ENCODE data around the gene PARL.

The PARL gene

DNA sequence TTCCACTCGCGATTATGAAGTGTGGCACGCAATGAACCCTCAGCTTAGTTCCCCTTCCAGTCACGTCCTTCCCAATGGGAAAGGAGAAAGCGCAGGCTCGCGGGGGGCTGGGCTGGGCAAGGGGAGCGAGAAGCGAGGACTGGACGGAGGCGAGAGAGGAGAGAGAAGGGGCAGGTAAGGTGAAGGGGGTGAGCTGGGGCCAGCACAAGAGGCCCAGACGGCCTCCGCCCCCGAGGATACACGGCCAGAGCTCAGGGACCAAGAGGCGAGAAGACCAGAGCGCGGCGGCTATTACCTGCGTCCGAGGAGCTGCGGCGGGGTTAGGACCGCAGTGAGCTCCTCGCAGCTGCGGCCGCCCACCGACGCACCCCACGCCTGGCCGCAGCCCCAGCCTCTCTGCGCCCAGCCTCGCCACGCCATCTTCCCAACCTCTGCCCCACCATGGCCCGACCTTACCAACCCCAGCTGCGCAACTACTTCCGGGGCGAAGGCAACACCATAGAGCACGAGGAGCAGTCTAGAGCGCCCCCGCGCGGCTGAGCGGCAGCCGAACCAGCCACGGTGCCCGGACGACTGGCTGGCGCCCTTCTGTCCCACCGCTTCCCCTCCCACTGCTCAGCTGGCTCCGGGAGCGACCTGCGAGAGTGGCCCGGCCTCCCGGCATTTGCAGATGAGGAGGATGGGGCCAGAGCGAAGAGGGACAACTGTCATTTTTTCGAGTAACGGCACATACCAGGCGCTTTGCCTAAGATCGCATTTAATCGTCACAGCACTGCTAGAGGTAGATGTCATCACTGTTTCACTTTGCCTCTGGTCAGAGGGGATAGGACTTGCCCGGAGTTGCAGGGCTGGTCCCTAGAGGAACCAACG lies at the start of gene PARL:
TSS of gene PARL (minus strand) at position 454 of the 870 bp plus-strand sequence. CDS start at position 420, 34 bp downstream.
- DNase-seq (ENCODE audit: low spot score): peak; percentile 96

GRCh38 chr3:183933160-183933559 lies 48.5 kb upstream of the PARL start:
- DNase-seq (ENCODE audit: low spot score): no peak

DNA sequence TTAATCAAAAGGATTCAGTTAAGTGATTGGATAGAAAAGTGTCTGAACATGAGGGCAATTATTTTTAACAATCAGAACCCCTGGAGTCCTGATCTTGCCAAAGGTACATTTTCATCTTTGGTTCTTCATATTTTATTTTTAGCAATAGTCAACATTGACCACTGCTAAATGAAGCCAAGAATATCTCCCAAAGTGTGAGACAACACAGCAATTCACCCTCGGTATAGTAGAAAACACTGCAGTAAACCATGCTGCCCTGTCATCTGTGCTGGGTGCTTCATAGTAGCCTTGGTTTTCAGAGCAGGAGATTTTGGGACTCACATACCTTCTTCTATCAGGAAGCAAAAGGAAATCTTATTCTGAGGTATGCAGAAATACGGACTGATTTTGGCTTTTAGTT lies 47.2 kb upstream of the PARL start:
- DNase-seq (ENCODE audit: low spot score): no peak

DNA sequence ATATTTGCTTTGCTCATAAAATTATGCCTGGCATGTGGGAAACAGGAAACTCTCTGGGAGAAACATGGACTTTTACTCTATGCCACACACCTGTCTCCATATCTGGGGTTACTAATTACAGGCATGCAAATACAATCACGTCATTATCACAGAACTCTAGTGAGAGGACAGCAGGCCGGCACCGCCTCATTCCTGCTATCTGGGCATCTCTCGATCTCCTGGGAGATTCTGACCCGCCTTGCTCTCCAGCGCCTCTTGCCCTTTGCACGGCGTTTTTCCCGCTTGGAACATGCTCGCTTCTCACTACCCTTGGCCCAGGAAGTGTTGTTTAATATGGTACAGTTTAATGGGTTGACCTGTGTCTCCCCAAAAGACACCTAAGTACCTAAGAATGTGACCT lies 45.4 kb upstream of the PARL start:
- DNase-seq (ENCODE audit: low spot score): no peak

GRCh38 chr3:183927059-183927458 lies 42.4 kb upstream of the PARL start:
- no peak for DNase-seq (ENCODE audit: low spot score)

GRCh38 chr3:183924956-183925355 lies 40.3 kb upstream of the PARL start:
- DNase-seq (ENCODE audit: low spot score): no peak

DNA sequence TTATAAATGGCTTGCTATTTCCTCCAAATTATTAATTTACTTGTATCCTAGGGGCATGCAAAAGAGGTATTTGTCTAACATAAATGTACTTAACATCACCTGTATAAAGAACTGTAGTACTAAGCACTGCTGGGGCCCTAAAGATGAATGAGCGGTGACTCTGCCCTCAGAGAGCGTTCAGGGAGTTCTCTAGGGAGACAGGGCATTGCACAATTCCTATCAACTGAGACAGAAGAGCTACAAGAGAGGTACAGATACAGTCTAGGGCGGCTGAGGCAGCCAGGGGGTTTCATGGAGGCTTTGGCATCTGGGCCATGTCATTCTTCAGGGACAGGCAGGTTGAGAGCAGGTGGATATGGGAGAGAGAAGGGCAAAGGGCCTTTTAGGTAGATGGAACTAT lies 39.9 kb upstream of the PARL start:
- DNase-seq (ENCODE audit: low spot score): no peak

DNA sequence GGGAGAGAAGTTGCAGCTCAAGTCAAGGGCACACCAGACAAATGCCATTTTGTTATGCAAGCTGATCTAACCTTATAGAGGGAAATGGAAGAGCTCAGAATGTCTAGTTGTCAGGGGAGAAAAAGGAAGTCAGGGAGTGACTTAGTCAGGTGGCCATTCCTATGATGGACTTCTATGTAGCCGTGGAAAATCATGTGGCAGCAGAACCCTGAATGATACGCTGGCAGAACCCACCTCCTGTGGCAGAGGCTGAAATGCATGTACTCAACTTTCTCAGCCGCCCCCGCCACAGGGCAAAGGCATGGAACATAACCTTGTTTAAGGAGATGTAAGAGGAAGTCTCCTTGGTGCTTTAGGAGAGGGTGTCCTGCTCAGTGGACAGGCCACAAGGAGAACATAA lies 37.7 kb upstream of the PARL start:
- no peak for DNase-seq (ENCODE audit: low spot score)

GRCh38 chr3:183921096-183921495 lies 36.4 kb upstream of the PARL start:
- no peak for DNase-seq (ENCODE audit: low spot score)

DNA sequence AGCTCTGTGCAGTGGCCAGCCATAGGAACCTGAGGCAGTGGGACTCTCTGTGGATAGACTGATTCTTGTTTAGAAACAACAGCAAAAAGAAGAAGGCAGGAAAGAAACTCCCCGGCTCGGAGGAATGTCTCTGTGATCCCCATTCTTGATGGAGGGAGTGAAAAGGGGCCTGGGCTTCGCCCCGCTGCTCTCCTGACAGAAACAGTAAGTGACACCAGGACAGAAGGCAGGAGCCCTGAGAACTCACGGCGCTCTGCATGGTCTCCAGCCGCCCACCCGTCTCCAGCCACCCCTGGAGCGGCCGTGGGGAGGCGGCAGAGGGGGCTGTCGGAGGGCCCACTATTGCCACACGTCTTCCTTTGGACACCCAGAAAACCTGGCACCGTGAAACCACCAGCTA lies 35.7 kb upstream of the PARL start:
- no peak for DNase-seq (ENCODE audit: low spot score)

DNA sequence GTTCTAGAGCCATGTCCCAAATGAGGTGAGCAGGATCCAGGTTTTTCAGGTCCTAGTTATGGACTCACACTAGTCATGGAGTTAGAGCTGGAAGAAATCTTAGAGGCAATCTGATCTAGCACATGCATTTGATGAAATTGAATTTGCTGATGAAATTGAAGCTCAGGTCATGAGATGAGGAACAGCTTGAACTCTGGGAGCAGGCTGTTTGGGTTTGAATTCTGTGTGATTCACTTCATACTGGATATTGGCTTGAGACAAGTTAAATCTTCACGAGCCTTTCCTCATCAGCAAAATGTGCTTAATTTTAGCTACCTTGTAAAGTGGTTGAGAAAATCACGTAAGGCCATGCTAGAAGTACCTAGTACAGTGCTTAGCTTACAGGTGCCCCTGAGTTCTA lies 33.5 kb upstream of the PARL start:
- no peak for DNase-seq (ENCODE audit: low spot score)

DNA sequence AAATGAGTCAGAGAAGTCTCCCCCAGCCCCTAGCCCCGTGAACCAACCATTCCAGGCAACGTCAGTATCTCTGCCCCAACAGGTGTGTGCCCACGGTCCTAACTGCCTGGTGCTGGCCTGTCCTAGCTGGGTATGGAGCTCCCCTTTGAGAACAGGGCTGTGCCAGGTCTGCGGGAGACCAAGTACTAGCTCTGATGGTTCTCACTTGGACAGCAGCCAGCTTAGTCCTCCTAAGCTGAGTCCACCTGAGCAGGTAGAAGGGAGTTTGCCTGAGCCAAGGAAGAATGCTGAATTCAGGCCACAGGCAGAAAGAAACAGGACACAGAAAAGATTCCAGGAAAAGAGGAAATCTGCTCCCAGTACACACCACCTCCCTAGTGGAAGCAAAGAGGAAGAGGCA lies 33.1 kb upstream of the PARL start:
- no peak for DNase-seq (ENCODE audit: low spot score)

- no peak for DNase-seq (ENCODE audit: low spot score)
Measured at GRCh38 chr3:183914856-183915255, 30.2 kb upstream of the PARL start.

- DNase-seq (ENCODE audit: low spot score): no peak
Measured at GRCh38 chr3:183913580-183913920, 28.9 kb upstream of the PARL start.

GRCh38 chr3:183912895-183913579 lies 28.4 kb upstream of the PARL start:
- no peak for DNase-seq (ENCODE audit: low spot score)

DNA sequence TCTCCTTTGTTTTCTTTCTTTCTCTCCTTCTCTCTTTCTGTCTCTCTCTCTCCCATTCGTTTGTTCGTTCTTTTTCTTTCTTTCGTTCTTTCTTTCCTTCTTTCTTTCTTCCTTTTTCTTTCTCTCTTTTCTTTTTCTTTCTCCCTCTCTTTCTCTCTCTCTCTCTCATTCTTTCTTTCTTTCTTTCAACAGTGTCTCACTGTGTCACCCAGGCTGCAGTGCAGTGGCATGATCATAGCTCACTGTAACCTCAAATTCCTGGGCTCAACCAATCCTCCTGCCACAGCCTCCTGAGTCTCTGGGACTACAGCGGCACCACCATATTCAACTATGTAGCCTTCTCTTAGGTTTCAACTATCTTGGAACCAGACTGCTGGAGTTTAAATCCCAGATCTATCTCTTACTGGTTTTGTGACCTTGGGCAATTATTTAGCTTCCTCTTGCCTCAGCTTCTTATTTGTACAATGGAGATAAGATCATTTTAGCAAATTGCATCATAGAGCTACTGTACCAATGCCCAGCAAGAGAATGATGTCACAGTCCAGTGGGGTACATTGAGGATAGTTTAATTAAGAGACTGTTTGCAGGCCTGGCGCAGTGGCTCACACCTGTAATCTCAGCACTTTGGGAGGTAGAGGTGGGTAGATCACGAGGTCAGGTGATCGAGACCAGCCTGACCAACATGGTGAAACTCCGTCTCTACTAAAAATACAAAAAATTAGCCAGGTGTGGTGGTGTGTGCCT lies 27.3 kb upstream of the PARL start:
- no peak for DNase-seq (ENCODE audit: low spot score)

DNA sequence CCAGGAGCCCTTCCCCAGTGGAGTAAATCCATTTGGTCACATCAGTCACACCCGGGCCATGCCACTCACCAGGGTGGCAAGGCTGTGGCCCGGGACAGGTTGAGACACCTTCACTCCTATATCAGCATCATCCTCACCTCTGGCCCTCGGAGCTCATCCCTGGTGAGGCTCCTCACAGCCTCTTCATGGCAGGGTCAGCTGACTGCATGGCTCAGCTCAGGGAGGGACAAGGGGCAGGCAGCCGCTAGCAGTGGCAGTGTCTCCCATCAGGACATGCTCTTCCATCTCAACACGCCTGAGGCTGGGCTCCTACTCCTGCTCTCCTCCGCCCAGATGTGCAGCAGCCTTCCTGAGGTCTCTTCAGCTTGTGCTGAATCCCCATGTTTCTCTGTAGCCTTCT lies 26.4 kb upstream of the PARL start:
- no peak for DNase-seq (ENCODE audit: low spot score)

DNA sequence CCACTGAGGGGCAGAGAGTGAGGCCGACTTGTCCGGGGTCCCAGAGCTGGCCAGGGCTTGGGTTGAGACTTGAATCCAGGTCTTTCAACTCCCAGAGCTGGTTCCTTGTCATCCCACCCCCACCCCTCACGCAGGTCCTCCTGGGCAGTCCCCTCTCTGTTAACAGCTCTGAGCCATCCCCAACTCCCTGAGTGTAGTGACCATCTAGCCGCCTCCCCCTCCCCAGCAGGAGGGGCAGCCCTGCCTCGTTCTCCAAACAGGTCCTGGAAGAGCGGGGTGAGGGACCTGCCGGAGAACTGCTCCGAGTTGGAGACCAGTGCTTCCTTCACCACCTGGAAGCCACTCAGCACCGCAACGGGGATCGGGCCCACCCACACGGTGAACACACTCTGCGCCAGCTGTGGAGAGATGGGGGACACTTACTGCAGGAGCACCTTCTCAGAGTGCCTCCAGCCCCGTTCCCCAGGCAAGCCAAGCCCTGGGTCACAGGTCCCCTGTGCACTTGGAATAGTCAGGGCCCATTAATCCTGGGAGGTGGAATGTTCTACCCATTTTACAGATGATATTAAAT lies 24.4 kb upstream of the PARL start:
- no peak for DNase-seq (ENCODE audit: low spot score)

DNA sequence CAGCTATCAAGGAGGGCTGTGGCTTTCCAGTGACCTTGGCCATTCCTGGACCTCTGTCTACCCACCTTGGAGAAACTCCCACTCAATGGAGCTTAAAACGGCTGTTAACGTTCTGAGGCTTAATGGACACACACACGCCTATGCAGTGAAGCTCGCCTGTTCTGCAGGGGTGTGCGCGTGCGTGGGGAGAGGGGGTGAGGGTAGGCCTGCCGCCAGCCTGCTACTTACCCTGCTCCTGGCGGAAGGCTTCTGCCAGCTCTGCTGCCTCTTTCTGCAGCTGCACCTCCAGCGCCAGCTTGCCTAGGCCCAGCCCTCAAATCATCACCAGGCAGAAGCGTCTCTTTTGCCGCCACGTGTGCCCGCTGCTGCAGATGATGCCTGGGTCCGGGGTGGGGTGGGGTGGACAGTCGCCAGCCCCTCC lies 23.2 kb upstream of the PARL start:
- no peak for DNase-seq (ENCODE audit: low spot score)

- no peak for DNase-seq (ENCODE audit: low spot score)
Measured at GRCh38 chr3:183907176-183907575, 22.5 kb upstream of the PARL start.

DNA sequence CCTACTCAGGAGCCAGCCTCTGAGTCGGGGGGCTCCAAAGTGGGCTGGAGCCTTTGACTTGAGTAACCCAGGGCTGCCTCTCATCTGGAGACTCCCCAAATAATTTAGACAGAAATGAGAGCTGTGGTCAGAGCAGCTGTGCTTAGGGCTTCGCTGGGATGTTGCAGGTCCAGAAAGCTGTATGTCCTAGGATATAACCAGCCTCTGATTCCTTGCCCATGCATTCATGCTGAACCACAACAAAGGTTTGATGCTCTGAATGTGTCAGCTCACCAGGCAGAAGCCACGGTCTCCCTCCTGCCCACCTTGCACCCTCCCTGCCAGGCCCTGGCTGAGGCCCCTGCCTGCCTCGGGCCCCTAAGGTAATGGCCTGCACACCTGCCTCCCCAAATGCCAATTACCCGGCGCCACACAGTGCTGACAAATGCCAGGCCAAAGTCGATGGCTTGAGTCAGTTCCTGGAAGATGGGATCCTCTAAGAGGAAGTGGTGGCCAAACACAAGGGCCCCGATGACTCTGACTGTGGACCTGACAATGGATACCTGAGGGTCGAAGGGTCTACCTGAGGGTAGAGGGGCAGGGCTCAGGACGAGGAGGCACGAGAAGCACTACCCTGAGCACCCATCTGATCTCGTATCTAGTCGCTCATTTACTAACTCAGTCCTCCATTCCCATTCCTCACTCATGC lies 21.7 kb upstream of the PARL start:
- no peak for DNase-seq (ENCODE audit: low spot score)
